T-cell (primary cell): ENCODE data around the gene DGKE. TPM values are rescaled to one million over a fixed set of nuclear protein-coding genes. Genes with fewer than 3 reads are reported as not detected.

Source experiments
- ATAC-seq, 4 experiments: fragments of 200-7000 bp in 3 of 4; fragments of 150-1000 bp in 1 of 4; cut with Tn5 transposase; replicated peaks in 1 of 4; 1 replicate in 3 of 4; 2 replicates in 1 of 4; pipeline ENCODE4 v1.10.0; 2021; ENCODE audit warnings: moderate library complexity in 3 of 4, mild to moderate bottlenecking in 2 of 4, moderate number of reproducible peaks in 1 of 4
- CTCF ChIA-PET, 2 donors: fragments of 300-600 bp; sonication (Branson Sonifier 250); formaldehyde crosslinking; loops; one replicate each; lab custom pipeline; 2022; ENCODE audit warnings: antibody characterized with exemption in 2 of 2; lab: Charles Lee
- POLR2A ChIA-PET, 2 donors: fragments of 300-600 bp; sonication (Branson Sonifier 250); formaldehyde crosslinking; loops; one replicate each; lab custom pipeline; 2022; ENCODE audit warnings: antibody characterized with exemption in 2 of 2; lab: Charles Lee
- DNase-seq, 35 experiments: peaks; one replicate each; pipeline versions ENCODE4 v3.0.0 to v3.0.0-alpha.2; 2013 to 2023
- H3K27ac ChIP-seq: one replicate; pipeline ENCODE4 v1.5.1; 2013; ENCODE audit warnings: low read length
- H3K27me3 ChIP-seq, 2 experiments: replicated peaks in 1 of 2; 1 replicate in 1 of 2; 2 replicates in 1 of 2; pipeline versions ENCODE4 v1.6.1 to v1.7.0; 2013; ENCODE audit warnings: low read length in 1 of 2, mixed read lengths in 1 of 2; ENCODE audit not compliant: control insufficient read depth in 2 of 2, insufficient read depth in 2 of 2; ENCODE audit errors: extremely low read depth in 1 of 2
- H3K36me3 ChIP-seq, 2 donors: 1 replicate in 1 of 2; 2 replicates in 1 of 2; pipeline versions ENCODE4 v1.6.1 to v1.7.0; 2013; ENCODE audit warnings: low read length in 1 of 2; ENCODE audit not compliant: control insufficient read depth in 2 of 2, insufficient read depth in 1 of 2; ENCODE audit errors: extremely low read depth in 1 of 2
- H3K4me1 ChIP-seq, 2 experiments: 1 replicate in 1 of 2; 2 replicates in 1 of 2; pipeline versions ENCODE4 v1.6.1 to v1.7.0; 2013; ENCODE audit warnings: low read length in 2 of 2, mixed read lengths in 1 of 2; ENCODE audit not compliant: insufficient read depth in 2 of 2, control insufficient read depth in 1 of 2; ENCODE audit errors: extremely low read depth in 1 of 2
- H3K4me3 ChIP-seq, 2 donors: 1 replicate in 1 of 2; 2 replicates in 1 of 2; pipeline versions ENCODE4 v1.5.1 to v1.7.0; 2013; ENCODE audit warnings: mild to moderate bottlenecking in 2 of 2, low read length in 1 of 2, moderate library complexity in 1 of 2; ENCODE audit not compliant: control insufficient read depth in 1 of 2; ENCODE audit errors: extremely low read depth in 1 of 2
- H3K9me3 ChIP-seq: 2 replicates; pipeline ENCODE4 v1.7.0; 2013
- H3K27ac Mint-ChIP-seq, 2 donors: one replicate each; pipeline ENCODE4 v1.8.0; 2020 to 2021; ENCODE audit warnings: mild to moderate bottlenecking in 2 of 2, mixed read lengths in 2 of 2
- H3K27me3 Mint-ChIP-seq, 2 donors: one replicate each; pipeline ENCODE4 v1.8.0; 2021 to 2022; ENCODE audit warnings: mixed read lengths in 2 of 2
- H3K36me3 Mint-ChIP-seq: one replicate; pipeline ENCODE4 v1.8.0; 2021; ENCODE audit warnings: mixed read lengths
- H3K4me1 Mint-ChIP-seq, 3 donors: one replicate each; pipeline ENCODE4 v1.8.0; 2020 to 2022; ENCODE audit warnings: mixed read lengths in 3 of 3, mild to moderate bottlenecking in 1 of 3
- H3K4me3 Mint-ChIP-seq, 3 donors: one replicate each; pipeline ENCODE4 v1.8.0; 2020 to 2022; ENCODE audit warnings: mild to moderate bottlenecking in 3 of 3, mixed read lengths in 3 of 3, moderate library complexity in 3 of 3
- H3K9me3 Mint-ChIP-seq, 3 donors: one replicate each; pipeline ENCODE4 v1.8.0; 2020 to 2022; ENCODE audit warnings: mixed read lengths in 3 of 3
- WGBS: methylation state at CpG from one replicate; pipeline ENCODE4 v1.1.5; 2013; ENCODE audit warnings: missing lambda C conversion rate; ENCODE audit not compliant: insufficient coverage; 5-methylcytosine and 5-hydroxymethylcytosine counted together
- total RNA-seq, 35 experiments: library from RNA in 6 of 35; stranded (reverse) in 6 of 35; fragments of 120-200 nt in 1 of 35; gene quantifications; one replicate each; pipeline versions ENCODE4 v1.2.1 to v1.2.4 and lab custom pipeline; 2013 to 2026

DGKE gene
- total RNA-seq, 5 donors from 2014 or later (not counting 1 experiment from before 2014, with no cell fraction given): 31.6 to 39.2 (median 36.8) TPM

DNA sequence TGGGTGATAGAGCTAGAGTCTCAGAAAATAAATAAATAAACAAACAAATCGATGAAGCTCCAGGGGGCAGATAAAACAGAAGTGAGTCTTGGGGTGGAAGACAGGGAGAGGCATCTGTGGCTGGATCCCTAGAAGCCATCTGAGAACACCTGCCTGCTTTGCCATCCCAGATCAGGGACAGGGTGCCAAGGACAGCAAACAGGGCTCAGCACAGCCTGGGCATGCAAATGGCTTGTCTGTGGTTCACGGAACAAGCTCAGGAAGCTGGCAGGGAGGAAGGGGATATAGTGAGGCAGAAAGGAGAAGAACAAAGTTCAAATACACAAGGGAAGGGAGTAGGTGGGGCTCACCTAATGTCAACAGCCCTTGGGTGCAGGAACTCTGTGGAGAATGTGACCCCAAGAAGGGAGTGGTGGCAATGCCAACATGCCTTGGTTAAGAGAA lies 52.4 kb downstream of the DGKE start:
- Mint-ChIP-seq H3K27ac (peak overlapping the region in 1 of 2 donors; percentile 60), H3K27me3 (no peaks in the 10 kb centered on the region), H3K9me3 (peaks cover 4 to 21% (median 7%) of the 10 kb centered on the region in 3 donors), H3K36me3 (peaks cover 48% of the 10 kb centered on the region), H3K4me1 (no peaks in the 10 kb centered on the region), H3K4me3 (no peak overlapping the region)
- ChIA-PET CTCF (interaction anchor here in 1 of 2 donors (0.7 kb wide), 1 partner anchor 48 kb away, joined by 3 read pairs; no protein-coding TSS in a partner anchor), POLR2A (no interaction called here)
- Histone ChIP-seq H3K4me1 (no peaks in the 10 kb centered on the region), H3K36me3 (peaks cover 4 to 22% of the 10 kb centered on the region in 2 donors), H3K4me3 (no peak overlapping the region), H3K27ac (no peak overlapping the region), H3K9me3 (no peaks in the 10 kb centered on the region), H3K27me3 (no peaks in the 10 kb centered on the region)
- WGBS: 100% methylated on average over 2 of the region's 2 CpGs
- ATAC-seq: no peak
- no peak for DNase-seq

DNA sequence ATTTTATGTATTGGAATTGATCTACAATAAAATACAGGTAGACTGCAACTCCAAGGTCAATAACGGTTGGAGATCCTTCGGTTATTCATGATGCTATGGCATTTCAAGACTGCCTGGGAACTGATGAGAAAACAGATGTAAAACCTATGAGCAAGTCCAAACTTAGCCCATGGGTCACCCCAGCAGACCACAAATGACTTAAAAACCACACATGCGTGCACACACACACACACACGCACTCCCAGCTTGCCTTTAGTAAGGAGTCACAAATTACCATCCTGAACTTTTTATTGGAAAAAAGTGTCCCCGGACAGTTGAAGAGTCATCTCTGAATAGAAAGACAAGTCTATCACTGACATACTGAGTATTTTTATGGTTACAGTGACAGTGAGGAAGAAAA lies 53.2 kb downstream of the DGKE start:
- H3K9me3 ChIP-seq: no peaks in the 10 kb centered on the region
- no peaks in the 10 kb centered on the region for H3K27me3 ChIP-seq
- H3K27me3 Mint-ChIP-seq: no peaks in the 10 kb centered on the region
- POLR2A ChIA-PET: no interaction called here
- H3K9me3 Mint-ChIP-seq: peaks cover 4 to 21% (median 7%) of the 10 kb centered on the region in 3 donors
- no peak overlapping the region for H3K4me3 ChIP-seq
- peaks cover 4 to 29% of the 10 kb centered on the region in 2 donors for H3K36me3 ChIP-seq
- no peaks in the 10 kb centered on the region for H3K4me1 Mint-ChIP-seq
- no peak overlapping the region for H3K4me3 Mint-ChIP-seq
- H3K27ac ChIP-seq: no peak overlapping the region
- DNase-seq (no peak), ATAC-seq (no peak)
- 100% methylated on average over 2 of the region's 5 CpGs for WGBS
- H3K4me1 ChIP-seq: no peaks in the 10 kb centered on the region
- CTCF ChIA-PET: no interaction called here
- H3K27ac Mint-ChIP-seq: no peak overlapping the region
- H3K36me3 Mint-ChIP-seq: peaks cover 49% of the 10 kb centered on the region

DNA sequence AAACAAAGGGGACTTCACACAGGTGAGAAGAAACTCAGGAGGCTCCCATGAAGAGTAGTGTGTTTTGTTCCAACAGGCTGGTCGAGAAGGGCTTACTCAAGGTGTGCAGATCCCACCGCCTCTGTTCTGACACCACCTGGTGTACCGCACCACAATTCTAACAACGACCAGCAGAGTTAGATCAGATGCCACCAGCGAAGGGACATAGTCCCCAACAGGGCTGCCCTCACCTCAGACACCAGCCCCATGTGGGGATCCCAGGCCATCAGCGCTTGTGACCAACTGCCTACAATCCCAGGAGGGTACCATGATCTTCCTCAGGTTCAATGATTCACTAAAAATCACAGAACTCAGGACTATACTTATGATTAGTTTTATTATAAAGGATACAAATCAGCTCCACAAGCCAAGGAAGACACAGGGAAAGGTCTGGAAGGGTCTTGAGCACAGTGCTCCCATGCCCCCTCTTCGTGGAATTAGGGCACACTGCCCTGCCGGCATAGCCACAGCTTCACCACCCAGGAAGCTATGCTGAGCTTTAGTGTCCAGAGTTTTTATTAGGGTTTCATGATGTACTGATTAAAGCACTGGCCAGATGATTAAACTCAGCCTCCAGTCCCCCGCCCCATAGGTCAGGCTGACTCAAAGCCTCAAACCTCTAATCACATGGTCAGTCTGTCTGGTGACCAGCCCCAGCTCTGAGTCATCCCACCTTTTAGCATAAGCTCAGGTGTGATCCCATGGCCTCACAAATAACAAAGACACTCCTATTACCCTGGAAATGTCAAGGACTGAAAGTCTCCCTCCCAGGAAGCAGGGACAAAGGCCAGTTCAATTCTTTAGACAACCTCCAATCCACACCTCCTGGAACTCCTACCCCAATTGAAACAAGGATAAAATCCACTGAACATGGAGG lies 53.9 kb downstream of the DGKE start:
- WGBS: 100% methylated on average over 7 of the region's 9 CpGs
- Histone ChIP-seq H3K27me3 (no peaks in the 10 kb centered on the region), H3K4me3 (peak overlapping the region in 1 of 2 donors; percentile 12), H3K4me1 (no peaks in the 10 kb centered on the region), H3K36me3 (peaks cover 4 to 36% of the 10 kb centered on the region in 2 donors), H3K9me3 (no peaks in the 10 kb centered on the region), H3K27ac (no peak overlapping the region)
- Mint-ChIP-seq H3K36me3 (peaks cover 56% of the 10 kb centered on the region), H3K4me3 (no peak overlapping the region), H3K27ac (no peak overlapping the region), H3K9me3 (peaks cover 4 to 21% (median 7%) of the 10 kb centered on the region in 3 donors), H3K27me3 (no peaks in the 10 kb centered on the region), H3K4me1 (no peaks in the 10 kb centered on the region)
- ATAC-seq (no peak), DNase-seq (no peak)
- ChIA-PET CTCF (interaction anchor here in 1 of 2 donors (0.6 to 0.7 kb wide), 3 partner anchors 52 to 1896 kb away, joined by 3 to 8 read pairs (median 6); no protein-coding TSS in a partner anchor), POLR2A (interaction anchor here in 1 of 2 donors (0.5 kb wide), 1 partner anchor 9 kb away, joined by 3 read pairs; no protein-coding TSS in a partner anchor)

DNA sequence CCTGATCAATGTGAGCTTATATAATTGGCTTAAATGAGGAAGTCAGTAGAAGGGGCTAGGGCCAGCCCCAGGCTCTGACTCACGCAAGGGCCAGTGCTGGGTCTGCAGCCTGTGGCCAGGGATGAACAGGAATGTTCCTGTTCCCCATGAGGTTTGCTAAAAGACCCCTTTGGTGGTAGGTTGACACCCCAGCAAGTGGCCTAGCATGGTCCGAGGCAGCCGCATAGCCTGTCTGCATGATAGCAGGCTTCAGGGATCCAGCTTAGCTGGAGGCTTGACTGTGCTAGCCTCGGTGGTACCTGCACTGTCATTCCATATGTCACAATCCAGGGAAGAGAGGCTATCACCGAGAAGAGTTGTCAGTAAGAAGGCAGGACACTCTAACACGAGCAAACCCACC lies 56.4 kb downstream of the DGKE start:
- Mint-ChIP-seq H3K4me1 (no peaks in the 10 kb centered on the region), H3K27ac (no peak overlapping the region), H3K36me3 (peaks cover 78% of the 10 kb centered on the region), H3K4me3 (no peak overlapping the region), H3K9me3 (peaks cover 4 to 21% (median 7%) of the 10 kb centered on the region in 3 donors), H3K27me3 (no peaks in the 10 kb centered on the region)
- H3K36me3 ChIP-seq: peaks cover 17 to 60% of the 10 kb centered on the region in 2 donors
- ATAC-seq: no peak
- H3K9me3 ChIP-seq: no peaks in the 10 kb centered on the region
- 96% methylated on average over 5 of the region's 6 CpGs for WGBS
- no peaks in the 10 kb centered on the region for H3K4me1 ChIP-seq
- ChIA-PET CTCF (interaction anchor here in 1 of 2 donors (2.0 kb wide), 1 partner anchor 49 kb away, joined by 4 read pairs; no protein-coding TSS in a partner anchor), POLR2A (no interaction called here)
- no peak overlapping the region for H3K27ac ChIP-seq
- no peak overlapping the region for H3K4me3 ChIP-seq
- no peaks in the 10 kb centered on the region for H3K27me3 ChIP-seq
- no peak for DNase-seq

DNA sequence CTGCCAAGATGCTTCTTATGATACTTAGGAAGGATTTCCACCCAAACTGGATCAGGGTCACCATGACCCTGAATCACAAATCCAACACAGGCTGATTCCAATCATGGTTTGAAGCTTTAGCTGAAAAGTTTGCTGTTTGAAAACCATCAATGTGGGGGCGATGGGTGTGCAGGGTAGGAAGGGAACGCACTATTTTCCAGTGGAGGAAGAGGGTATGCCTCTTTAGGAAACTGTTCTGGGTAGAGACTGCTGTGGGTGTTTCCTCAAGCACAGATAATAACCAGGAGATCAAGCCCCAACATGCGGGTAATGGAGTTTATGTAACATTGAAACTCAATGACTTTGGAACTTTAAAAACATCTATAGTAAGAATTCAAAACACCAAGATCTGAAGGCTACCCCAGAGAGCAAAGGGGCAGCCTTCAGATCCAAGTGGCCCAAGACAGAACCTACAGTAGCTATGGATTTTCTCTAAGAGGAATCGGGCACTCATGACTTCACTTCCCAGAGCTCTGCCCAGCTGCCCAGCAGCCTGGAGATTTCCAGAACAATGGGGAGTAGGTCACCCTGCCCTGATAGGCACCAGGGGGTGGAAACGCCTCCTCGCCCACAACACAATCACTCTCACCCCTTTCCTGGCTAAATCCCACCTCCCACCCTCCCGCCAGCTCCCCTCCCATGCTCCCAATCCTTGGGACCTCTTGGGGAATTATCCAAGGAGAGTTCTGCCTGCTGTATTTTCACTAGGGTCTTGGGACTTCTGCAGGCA lies 57.1 kb downstream of the DGKE start:
- H3K9me3 ChIP-seq: no peaks in the 10 kb centered on the region
- no peaks in the 10 kb centered on the region for H3K4me1 ChIP-seq
- DNase-seq (no peak), ATAC-seq (no peak)
- H3K4me3 ChIP-seq: no peak overlapping the region
- Mint-ChIP-seq H3K27ac (peak overlapping the region in 1 of 2 donors; percentile 7), H3K36me3 (peaks cover 84% of the 10 kb centered on the region), H3K9me3 (peaks cover 4 to 21% (median 7%) of the 10 kb centered on the region in 3 donors), H3K4me1 (no peaks in the 10 kb centered on the region), H3K27me3 (no peaks in the 10 kb centered on the region), H3K4me3 (no peak overlapping the region)
- H3K27me3 ChIP-seq: no peaks in the 10 kb centered on the region
- H3K27ac ChIP-seq: no peak overlapping the region
- CTCF ChIA-PET: interaction anchor here in 1 of 2 donors (2.0 kb wide), 1 partner anchor 48 kb away, joined by 4 read pairs; no protein-coding TSS in a partner anchor
- H3K36me3 ChIP-seq: peaks cover 17 to 67% of the 10 kb centered on the region in 2 donors
- POLR2A ChIA-PET: no interaction called here
- 87% methylated on average over 3 of the region's 7 CpGs for WGBS

DNA sequence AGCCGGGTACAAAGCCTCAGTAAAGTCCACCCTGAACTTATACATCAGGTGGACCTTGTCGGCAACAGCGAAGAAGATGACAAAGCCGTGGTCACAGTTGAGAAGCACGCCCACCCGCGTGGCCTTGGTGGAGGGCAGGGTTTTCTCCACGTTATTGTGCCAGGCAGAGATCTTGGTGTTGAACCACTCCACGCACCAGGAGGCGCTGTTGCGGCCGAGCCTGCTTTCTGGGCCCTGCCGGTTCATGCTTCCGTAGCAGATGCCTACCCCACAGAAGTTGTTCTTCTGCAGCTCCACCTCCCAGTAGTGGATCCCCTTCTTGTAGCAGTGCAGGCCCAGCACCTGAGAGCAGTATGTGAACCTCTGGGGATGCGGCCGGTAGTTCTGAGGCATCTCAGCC lies 57.8 kb downstream of the DGKE start:
- WGBS: 87% methylated on average over 12 of the region's 16 CpGs
- Histone ChIP-seq H3K4me3 (no peak overlapping the region), H3K4me1 (no peaks in the 10 kb centered on the region), H3K36me3 (peaks cover 17 to 71% of the 10 kb centered on the region in 2 donors), H3K27ac (no peak overlapping the region), H3K27me3 (no peaks in the 10 kb centered on the region), H3K9me3 (no peaks in the 10 kb centered on the region)
- H3K9me3 Mint-ChIP-seq: peaks cover 4 to 21% (median 7%) of the 10 kb centered on the region in 3 donors
- no peaks in the 10 kb centered on the region for H3K27me3 Mint-ChIP-seq
- ChIA-PET POLR2A (no interaction called here), CTCF (interaction anchor here in 1 of 2 donors (0.6 to 2.0 kb wide), 2 partner anchors 48 to 327 kb away, joined by 3 to 4 read pairs; no protein-coding TSS in a partner anchor)
- DNase-seq: peak in 34 of 35 experiments; percentile 29 to 70 (median 47)
- peak; percentile 56 to 65 (median 60) for ATAC-seq
- H3K4me1 Mint-ChIP-seq: no peaks in the 10 kb centered on the region
- H3K4me3 Mint-ChIP-seq: no peak overlapping the region
- H3K27ac Mint-ChIP-seq: no peak overlapping the region
- peaks cover 79% of the 10 kb centered on the region for H3K36me3 Mint-ChIP-seq
